Measurements from ENCODE around the gene TMEFF2.

The TMEFF2 gene

DNA sequence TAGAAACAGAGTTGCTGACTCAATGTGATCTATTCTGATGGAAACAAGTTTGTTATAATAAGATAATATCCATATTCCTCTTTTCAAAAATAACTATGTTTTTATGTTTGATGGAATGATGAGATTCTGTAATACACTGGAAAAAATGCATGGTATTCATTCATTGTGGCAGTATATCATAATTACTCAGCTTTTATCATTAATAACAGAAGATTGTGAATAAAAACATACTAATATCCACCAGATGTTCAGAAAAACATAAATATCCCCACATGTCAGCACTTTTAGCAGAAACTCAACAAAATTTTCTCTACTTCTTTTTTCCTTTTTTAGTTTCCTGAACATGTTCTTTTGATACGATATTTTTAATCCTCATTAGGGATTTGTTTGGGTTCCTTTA is 217.0 kb downstream of the TMEFF2 start:
- peak; percentile 18 for DNase-seq (ENCODE audit: low read depth)
- H3K4me3 ChIP-seq (ENCODE audit: control insufficient read depth, low read depth, low read length): no peak overlapping the region
- TF ChIP-seq, protein P1, sequence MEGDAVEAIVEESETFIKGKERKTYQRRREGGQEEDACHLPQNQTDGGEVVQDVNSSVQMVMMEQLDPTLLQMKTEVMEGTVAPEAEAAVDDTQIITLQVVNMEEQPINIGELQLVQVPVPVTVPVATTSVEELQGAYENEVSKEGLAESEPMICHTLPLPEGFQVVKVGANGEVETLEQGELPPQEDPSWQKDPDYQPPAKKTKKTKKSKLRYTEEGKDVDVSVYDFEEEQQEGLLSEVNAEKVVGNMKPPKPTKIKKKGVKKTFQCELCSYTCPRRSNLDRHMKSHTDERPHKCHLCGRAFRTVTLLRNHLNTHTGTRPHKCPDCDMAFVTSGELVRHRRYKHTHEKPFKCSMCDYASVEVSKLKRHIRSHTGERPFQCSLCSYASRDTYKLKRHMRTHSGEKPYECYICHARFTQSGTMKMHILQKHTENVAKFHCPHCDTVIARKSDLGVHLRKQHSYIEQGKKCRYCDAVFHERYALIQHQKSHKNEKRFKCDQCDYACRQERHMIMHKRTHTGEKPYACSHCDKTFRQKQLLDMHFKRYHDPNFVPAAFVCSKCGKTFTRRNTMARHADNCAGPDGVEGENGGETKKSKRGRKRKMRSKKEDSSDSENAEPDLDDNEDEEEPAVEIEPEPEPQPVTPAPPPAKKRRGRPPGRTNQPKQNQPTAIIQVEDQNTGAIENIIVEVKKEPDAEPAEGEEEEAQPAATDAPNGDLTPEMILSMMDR (conservative IDR thresholded peaks at IDR 0.05; ENCODE audit: control insufficient read depth, insufficient read depth, low read depth, low read length): no peak

DNA sequence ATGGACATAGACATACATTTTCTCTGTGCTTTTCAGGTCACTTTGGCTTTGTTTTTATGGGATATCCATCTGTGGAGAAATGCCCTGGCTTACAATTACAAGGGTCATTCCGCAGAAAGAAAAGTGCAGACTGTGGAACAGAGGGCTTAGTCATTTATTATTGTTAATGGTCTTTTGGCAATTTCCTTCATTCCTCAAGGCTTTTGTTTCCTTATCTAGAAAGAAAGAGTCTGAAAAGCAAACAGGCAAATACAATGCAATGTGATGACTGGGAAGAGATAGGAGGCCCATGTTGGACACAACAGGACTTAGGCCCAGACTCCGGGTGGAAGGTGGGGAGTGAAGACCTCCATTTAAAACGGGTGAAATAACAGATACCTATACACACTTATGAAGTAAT is 218.3 kb downstream of the TMEFF2 start:
- peak; percentile 73 for DNase-seq (ENCODE audit: low read depth)
- H3K4me3 ChIP-seq (ENCODE audit: control insufficient read depth, low read depth, low read length): no peak overlapping the region
- TF ChIP-seq, protein P1 (conservative IDR thresholded peaks at IDR 0.05; ENCODE audit: control insufficient read depth, insufficient read depth, low read depth, low read length): no peak

DNA sequence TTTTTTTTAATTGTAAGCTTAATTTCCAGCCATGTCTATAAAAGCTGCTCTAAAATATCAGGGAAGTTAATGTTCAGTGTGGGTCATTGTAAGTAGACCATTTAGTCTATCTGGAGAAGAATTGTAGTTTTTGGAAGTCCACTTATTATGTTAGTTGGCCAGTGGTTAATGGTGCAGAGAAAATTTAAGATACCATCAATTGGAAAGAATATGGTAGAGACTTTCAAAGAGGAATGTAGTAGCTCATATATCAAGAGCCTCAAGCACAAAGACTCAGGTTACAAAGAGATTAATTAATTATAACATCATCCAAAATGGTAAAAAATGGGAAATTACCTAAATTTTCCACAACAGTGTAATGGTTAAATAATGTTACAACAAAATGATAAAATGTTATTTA is 220.1 kb downstream of the TMEFF2 start:
- TF ChIP-seq, protein P1 (conservative IDR thresholded peaks at IDR 0.05; ENCODE audit: control insufficient read depth, insufficient read depth, low read depth, low read length): no peak
- no peak for DNase-seq (ENCODE audit: low read depth)
- no peak overlapping the region for H3K4me3 ChIP-seq (ENCODE audit: control insufficient read depth, low read depth, low read length)

DNA sequence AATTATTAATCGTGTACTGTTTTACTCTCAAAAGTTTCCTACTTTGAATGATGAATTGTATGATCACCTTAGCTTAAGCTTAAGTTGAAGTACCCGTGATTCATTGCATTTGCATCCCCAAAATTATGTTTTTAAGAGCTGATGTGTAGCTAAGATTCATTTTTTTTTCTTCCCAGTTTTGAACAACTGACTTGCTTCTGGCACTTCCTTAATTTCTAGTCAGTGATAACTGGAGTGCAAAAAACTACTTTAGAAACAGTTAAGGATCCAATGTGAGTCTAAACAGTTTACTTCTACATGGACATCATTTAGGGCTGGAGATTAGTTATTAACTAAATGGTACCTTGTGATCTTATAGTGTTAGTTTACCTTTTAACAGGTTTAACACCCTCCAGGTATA is 223.9 kb downstream of the TMEFF2 start:
- TF ChIP-seq, protein P1 (conservative IDR thresholded peaks at IDR 0.05; ENCODE audit: control insufficient read depth, insufficient read depth, low read depth, low read length): no peak
- no peak for DNase-seq (ENCODE audit: low read depth)
- H3K4me3 ChIP-seq (ENCODE audit: control insufficient read depth, low read depth, low read length): no peak overlapping the region

DNA sequence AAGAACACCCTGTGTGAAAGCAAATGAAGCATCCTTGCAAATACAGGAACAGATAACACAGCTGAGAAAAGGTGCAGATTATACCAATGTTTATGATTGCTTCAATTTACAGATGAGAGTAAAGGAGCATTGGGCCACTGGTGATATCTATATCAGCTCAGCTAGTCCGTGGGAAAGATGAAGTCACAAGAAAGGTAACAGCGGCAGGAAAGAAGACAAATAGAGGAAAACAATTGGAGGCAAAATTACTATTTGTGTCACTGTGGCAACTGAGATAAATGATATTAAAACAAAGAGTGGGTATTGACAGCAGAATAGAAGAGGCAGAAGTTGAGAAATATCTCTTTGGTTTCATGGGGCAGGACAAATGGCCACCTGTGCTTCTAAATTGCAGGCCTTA is 226.6 kb downstream of the TMEFF2 start:
- DNase-seq (ENCODE audit: low read depth): no peak
- no peak overlapping the region for H3K4me3 ChIP-seq (ENCODE audit: control insufficient read depth, low read depth, low read length)
- TF ChIP-seq, protein P1 (conservative IDR thresholded peaks at IDR 0.05; ENCODE audit: control insufficient read depth, insufficient read depth, low read depth, low read length): no peak

DNA sequence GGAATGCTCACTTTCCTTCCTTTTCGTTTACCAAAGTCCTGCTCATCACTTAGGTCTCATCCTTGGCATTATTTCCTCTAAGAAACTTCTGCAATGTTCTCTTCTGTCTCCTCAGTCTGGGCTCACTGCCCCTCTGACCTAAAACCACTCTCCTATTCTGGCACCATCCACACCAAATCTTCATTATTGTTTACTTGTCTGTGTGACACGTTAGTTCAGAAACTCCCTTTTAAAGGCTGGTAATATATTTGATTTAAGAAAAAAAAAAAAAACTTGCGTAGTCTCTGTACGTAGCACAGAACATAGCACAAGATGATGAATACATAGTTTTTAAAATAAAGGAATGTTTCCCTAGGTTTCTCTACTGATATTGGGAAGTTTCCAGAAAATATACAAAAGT is 229.0 kb downstream of the TMEFF2 start:
- TF ChIP-seq, protein P1 (conservative IDR thresholded peaks at IDR 0.05; ENCODE audit: control insufficient read depth, insufficient read depth, low read depth, low read length): no peak
- no peak overlapping the region for H3K4me3 ChIP-seq (ENCODE audit: control insufficient read depth, low read depth, low read length)

DNA sequence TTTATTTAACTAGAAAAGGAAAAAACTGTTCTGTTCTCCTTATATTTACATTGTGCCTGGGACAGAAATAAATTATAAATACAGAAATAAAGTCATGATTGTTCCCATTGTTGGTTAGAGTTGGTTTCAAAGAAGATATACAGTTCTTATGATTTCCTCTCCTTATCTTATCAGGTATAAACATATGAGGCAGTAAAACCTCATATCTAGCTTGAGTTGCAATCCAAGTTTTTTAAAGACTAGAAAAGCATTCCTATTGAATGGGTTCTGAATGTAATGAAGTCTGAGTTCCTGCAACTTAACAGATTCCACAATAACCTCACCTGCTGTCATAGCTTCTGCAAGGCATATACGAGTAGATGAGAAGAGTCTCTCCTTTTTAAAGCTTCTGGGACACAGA is 233.2 kb downstream of the TMEFF2 start:
- TF ChIP-seq, protein P1 (conservative IDR thresholded peaks at IDR 0.05; ENCODE audit: control insufficient read depth, insufficient read depth, low read depth, low read length): no peak
- no peak for DNase-seq (ENCODE audit: low read depth)
- no peak overlapping the region for H3K4me3 ChIP-seq (ENCODE audit: control insufficient read depth, low read depth, low read length)

More for the DNA sequence above, 229.0 kb downstream of the TMEFF2 start:
- DNase-seq (ENCODE audit: low read depth): no peak
